H1 (cell line): ENCODE measurements around the gene PPP4R4. TPM values are rescaled to one million over a fixed set of nuclear protein-coding genes. Genes with fewer than 3 reads are reported as not detected.

Source experiments
- CTCF ChIA-PET: fragments of 300-600 bp; sonication (Branson Sonifier 250); formaldehyde crosslinking; loops from one replicate; lab custom pipeline; 2021; ENCODE audit not compliant: partially characterized antibody; lab: Charles Lee
- POLR2A ChIA-PET: fragments of 300-600 bp; sonication (Branson Sonifier 250); formaldehyde crosslinking; loops from one replicate; lab custom pipeline; 2021; ENCODE audit warnings: inconsistent platforms; ENCODE audit not compliant: partially characterized antibody; lab: Charles Lee
- DNase-seq, 2 experiments: peaks; one replicate each; pipeline versions ENCODE4 v3.0.0 to v3.0.0-alpha.2; 2010 to 2022; ENCODE audit warnings: low spot score in 2 of 2, low read depth in 1 of 2, mixed read lengths in 1 of 2
- FAIRE-seq: peaks from 2 replicates; lab custom pipeline; 2011; peaks lifted over from hg19 to GRCh38; lab: Jason Lieb, UNC
- H2AFZ ChIP-seq: 2 replicates; pipeline ENCODE4 v1.8.1; 2012; ENCODE audit warnings: low read length, inconsistent platforms
- H2AK5ac ChIP-seq: 2 replicates; pipeline ENCODE4 v1.6.1; 2013; ENCODE audit warnings: low read depth, low read length
- H2BK120ac ChIP-seq: replicated peaks from 2 replicates; pipeline ENCODE3; 2013; ENCODE audit warnings: low read depth, low read length, inconsistent platforms
- H2BK12ac ChIP-seq: 2 replicates; pipeline ENCODE4 v1.6.1; 2013; ENCODE audit warnings: low read depth, low read length
- H2BK15ac ChIP-seq: 2 replicates; pipeline ENCODE4 v1.6.1; 2013; ENCODE audit warnings: low read length
- H2BK20ac ChIP-seq: 2 replicates; pipeline ENCODE4 v1.6.1; 2013; ENCODE audit warnings: low read length
- H2BK5ac ChIP-seq: 2 replicates; pipeline ENCODE4 v1.6.1; 2013; ENCODE audit warnings: low read depth, low read length
- H3K14ac ChIP-seq: 2 replicates; pipeline ENCODE4 v1.6.1; 2013; ENCODE audit warnings: inconsistent platforms; ENCODE audit not compliant: insufficient read length
- H3K18ac ChIP-seq: 2 replicates; pipeline ENCODE4 v1.6.1; 2013; ENCODE audit warnings: low read length; ENCODE audit errors: extremely low read depth
- H3K23ac ChIP-seq: 2 replicates; pipeline ENCODE4 v1.6.1; 2013; ENCODE audit warnings: inconsistent platforms; ENCODE audit not compliant: insufficient read length
- H3K23me2 ChIP-seq: 2 replicates; pipeline ENCODE4 v1.6.1; 2013; ENCODE audit warnings: low read depth, low read length
- H3K27ac ChIP-seq: 2 replicates; pipeline ENCODE4 v1.6.1; 2011; ENCODE audit warnings: low read depth, low read length, inconsistent platforms
- H3K27me3 ChIP-seq, 4 experiments: replicated peaks in 1 of 4; 1 replicate in 1 of 4; 2 replicates in 3 of 4; pipeline versions ENCODE4 v1.6.1 to v1.8.1; 2011 to 2013; ENCODE audit warnings: low read length in 3 of 4, mild to moderate bottlenecking in 3 of 4, inconsistent platforms in 2 of 4, mixed read lengths in 2 of 4, moderate library complexity in 1 of 4; ENCODE audit not compliant: control insufficient read depth in 3 of 4, insufficient read depth in 3 of 4; ENCODE audit errors: extremely low read depth in 1 of 4
- H3K36me3 ChIP-seq, 4 experiments: 2 replicates each; pipeline versions ENCODE4 v1.6.1 to v1.8.1; 2011 to 2013; ENCODE audit warnings: mild to moderate bottlenecking in 4 of 4, low read length in 3 of 4, moderate library complexity in 2 of 4, control low read depth in 1 of 4, inconsistent platforms in 1 of 4; ENCODE audit not compliant: insufficient read depth in 4 of 4, control insufficient read depth in 2 of 4
- H3K4ac ChIP-seq: replicated peaks from 2 replicates; pipeline ENCODE3; 2013; ENCODE audit warnings: low read length, low read depth, mixed read lengths, inconsistent platforms; ENCODE audit not compliant: insufficient read length
- H3K4me1 ChIP-seq, 4 experiments: replicated peaks in 1 of 4; 1 replicate in 1 of 4; 2 replicates in 3 of 4; pipeline versions ENCODE4 v1.6.1 to v1.8.1; 2011 to 2013; ENCODE audit warnings: low read length in 3 of 4, inconsistent platforms in 2 of 4, mixed read lengths in 1 of 4; ENCODE audit not compliant: insufficient read depth in 4 of 4, control insufficient read depth in 3 of 4
- H3K4me2 ChIP-seq, 2 experiments: 2 replicates each; pipeline versions ENCODE4 v1.6.1 to v1.8.1; 2011 to 2013; ENCODE audit warnings: low read depth in 2 of 2, low read length in 2 of 2, control low read depth in 1 of 2, inconsistent platforms in 1 of 2, mild to moderate bottlenecking in 1 of 2; ENCODE audit not compliant: insufficient read depth in 1 of 2
- H3K4me3 ChIP-seq, 4 experiments: fragments of 200-600, 300-600 bp in 1 of 4; sonication (generic), shearing (Covaris generic), sonication (Bioruptor Twin) in 1 of 4; 2 replicates each; pipeline versions ENCODE4 v1.5.1 to v1.8.1; 2011 to 2016; ENCODE audit warnings: low read length in 4 of 4, low read depth in 3 of 4, control low read depth in 2 of 4, inconsistent platforms in 2 of 4, mild to moderate bottlenecking in 2 of 4, mixed read lengths in 1 of 4, moderate library complexity in 1 of 4; ENCODE audit not compliant: insufficient read depth in 2 of 4; ENCODE audit errors: extremely low read depth in 1 of 4
- H3K56ac ChIP-seq: replicated peaks from 2 replicates; pipeline ENCODE3; 2013; ENCODE audit warnings: low read depth, mild to moderate bottlenecking, mixed read lengths, low read length, inconsistent platforms; ENCODE audit not compliant: insufficient read length
- H3K79me1 ChIP-seq: 2 replicates; pipeline ENCODE4 v1.6.1; 2013; ENCODE audit warnings: low read depth, low read length, control low read depth
- H3K79me2 ChIP-seq, 2 experiments: 2 replicates each; pipeline versions ENCODE4 v1.6.1 to v1.8.1; 2012 to 2013; ENCODE audit warnings: low read length in 2 of 2, mild to moderate bottlenecking in 2 of 2, inconsistent platforms in 1 of 2; ENCODE audit not compliant: insufficient read depth in 2 of 2, control insufficient read depth in 1 of 2
- H3K9ac ChIP-seq, 4 experiments: replicated peaks in 1 of 4; 1 replicate in 1 of 4; 2 replicates in 3 of 4; pipeline versions ENCODE4 v1.6.1 to v1.8.1; 2011 to 2013; ENCODE audit warnings: low read depth in 3 of 4, low read length in 3 of 4, control low read depth in 2 of 4, mild to moderate bottlenecking in 2 of 4, moderate library complexity in 2 of 4, inconsistent platforms in 1 of 4; ENCODE audit errors: extremely low read depth in 1 of 4
- H3K9me3 ChIP-seq, 2 experiments: 2 replicates each; pipeline versions ENCODE4 v1.6.1 to v1.8.1; 2012 to 2013; ENCODE audit warnings: mild to moderate bottlenecking in 2 of 2, moderate library complexity in 2 of 2, control low read depth in 1 of 2, inconsistent platforms in 1 of 2, low read depth in 1 of 2, low read length in 1 of 2, mixed read lengths in 1 of 2; ENCODE audit not compliant: insufficient read depth in 2 of 2
- H4K20me1 ChIP-seq, 2 experiments: replicated peaks in 1 of 2; 2 replicates each; pipeline versions ENCODE3 to v1.8.1; 2011 to 2013; ENCODE audit warnings: inconsistent platforms in 2 of 2, low read length in 2 of 2, mild to moderate bottlenecking in 1 of 2; ENCODE audit not compliant: insufficient read depth in 2 of 2, control insufficient read depth in 1 of 2
- H4K5ac ChIP-seq: 2 replicates; pipeline ENCODE4 v1.6.1; 2013; ENCODE audit warnings: low read length, low read depth, mixed read lengths, inconsistent platforms; ENCODE audit not compliant: insufficient read length
- H4K8ac ChIP-seq: 2 replicates; pipeline ENCODE4 v1.8.0; 2013; ENCODE audit warnings: mild to moderate bottlenecking, moderate library complexity, low read length, inconsistent platforms; ENCODE audit not compliant: insufficient read depth; ENCODE audit errors: extremely low read depth
- H4K91ac ChIP-seq: replicated peaks from 2 replicates; pipeline ENCODE3; 2013; ENCODE audit warnings: low read length, mixed read lengths, inconsistent platforms; ENCODE audit not compliant: insufficient read length
- CBX5 ChIP-seq: fragments of 300-800, 300-1000 bp; sonication (generic); IDR thresholded peaks from 2 replicates; pipeline ENCODE4 v1.7.1; 2016; ENCODE audit warnings: antibody characterized with exemption, low read length, low read depth
- CEBPB ChIP-seq: IDR thresholded peaks from 2 replicates; pipeline ENCODE4 v1.6.1; 2012; ENCODE audit warnings: low read depth, low read length
- CHD1 ChIP-seq: IDR thresholded peaks from 2 replicates; pipeline ENCODE4 v1.6.1; 2012; ENCODE audit warnings: low read depth, low read length, improper control_type of control experiment
- CHD2 ChIP-seq: IDR thresholded peaks from 2 replicates; pipeline ENCODE4 v1.6.1; 2012; ENCODE audit warnings: low read length, improper control_type of control experiment
- EZH2 ChIP-seq: fragments of 200-600 bp; sonication (generic); IDR thresholded peaks from 2 replicates; pipeline ENCODE4 v1.7.1; 2012; ENCODE audit warnings: low read depth, mild to moderate bottlenecking, moderate library complexity, low read length, inconsistent platforms; ENCODE audit not compliant: severe bottlenecking
- GTF2F1 ChIP-seq: IDR thresholded peaks from 2 replicates; pipeline ENCODE4 v1.6.1; 2012; ENCODE audit warnings: low read depth, low read length, improper control_type of control experiment, borderline replicate concordance
- KDM5A ChIP-seq: fragments of 200-600 bp; IDR thresholded peaks from 2 replicates; pipeline ENCODE4 v1.7.1; 2012; ENCODE audit warnings: mild to moderate bottlenecking, low read length, inconsistent platforms, mixed read lengths
- RBBP5 ChIP-seq: IDR thresholded peaks from 2 replicates; pipeline ENCODE4 v1.7.1; 2012; ENCODE audit warnings: low read depth, mild to moderate bottlenecking, inconsistent platforms, low read length, moderate library complexity, borderline replicate concordance
- SAP30 ChIP-seq: fragments of 300-600 bp; sonication (generic); IDR thresholded peaks from 2 replicates; pipeline ENCODE4 v1.7.1; 2012; ENCODE audit warnings: low read length, moderate library complexity, mild to moderate bottlenecking, inconsistent platforms; ENCODE audit not compliant: insufficient read depth, insufficient replicate concordance
- TBP ChIP-seq: IDR thresholded peaks from 2 replicates; pipeline ENCODE4 v1.6.1; 2011; ENCODE audit warnings: low read depth, low read length, improper control_type of control experiment
- YY1 ChIP-seq: IDR thresholded peaks from 2 replicates; pipeline ENCODE4 v1.6.1; 2011; ENCODE audit warnings: low read depth, mild to moderate bottlenecking, low read length
- WGBS, 2 experiments: shearing (Covaris generic) in 1 of 2; methylation state at CpG; one replicate each; pipeline versions ENCODE4 v1.1.6 to v1.1.7; 2013 to 2015; ENCODE audit warnings: low lambda C conversion rate in 2 of 2, mixed read lengths in 2 of 2, inconsistent platforms in 1 of 2, low coverage in 1 of 2, missing lambda C conversion rate in 1 of 2; ENCODE audit not compliant: insufficient replicate concordance in 2 of 2, insufficient coverage in 1 of 2, insufficient read length in 1 of 2; ENCODE audit errors: extremely low coverage in 1 of 2, missing lambda C conversion rate in 1 of 2; 5-methylcytosine and 5-hydroxymethylcytosine counted together
- polyA plus RNA-seq, 7 experiments: library from polyadenylated mRNA; depleted of rRNA in 3 of 7; stranded (reverse) in 5 of 7; unstranded in 2 of 7; fragments of >200 nt in 5 of 7; fragments of 200-250 nt in 2 of 7; gene quantifications; 1 replicate in 5 of 7; 2 replicates in 1 of 7; 4 replicates in 1 of 7; pipeline versions ENCODE4 v1.2.1 to v1.2.3, GENCODE V29; 2011 to 2013; ENCODE audit warnings: missing spikeins in 2 of 7, mixed read lengths in 2 of 7
- total RNA-seq: library from RNA; stranded (reverse); fragmentation: NEBNext Ultra II Directional; extraction: Animal tissue kit (Norgen Biotek cat#: 25700); gene quantifications from 2 replicates; pipeline ENCODE4 v1.2.1, GENCODE V29; 2021
- TF ChIP-seq, protein P1 (sequence below): IDR thresholded peaks from 2 replicates; pipeline ENCODE4 v1.6.1; 2012; ENCODE audit warnings: low read length, inconsistent platforms

PPP4R4 gene
- total and polyA plus RNA-seq, 2 of the 8 experiments (the other 6 are each of a cell fraction or from before 2014, with no cell fraction given): 3.3 to 9.6 TPM

DNA sequence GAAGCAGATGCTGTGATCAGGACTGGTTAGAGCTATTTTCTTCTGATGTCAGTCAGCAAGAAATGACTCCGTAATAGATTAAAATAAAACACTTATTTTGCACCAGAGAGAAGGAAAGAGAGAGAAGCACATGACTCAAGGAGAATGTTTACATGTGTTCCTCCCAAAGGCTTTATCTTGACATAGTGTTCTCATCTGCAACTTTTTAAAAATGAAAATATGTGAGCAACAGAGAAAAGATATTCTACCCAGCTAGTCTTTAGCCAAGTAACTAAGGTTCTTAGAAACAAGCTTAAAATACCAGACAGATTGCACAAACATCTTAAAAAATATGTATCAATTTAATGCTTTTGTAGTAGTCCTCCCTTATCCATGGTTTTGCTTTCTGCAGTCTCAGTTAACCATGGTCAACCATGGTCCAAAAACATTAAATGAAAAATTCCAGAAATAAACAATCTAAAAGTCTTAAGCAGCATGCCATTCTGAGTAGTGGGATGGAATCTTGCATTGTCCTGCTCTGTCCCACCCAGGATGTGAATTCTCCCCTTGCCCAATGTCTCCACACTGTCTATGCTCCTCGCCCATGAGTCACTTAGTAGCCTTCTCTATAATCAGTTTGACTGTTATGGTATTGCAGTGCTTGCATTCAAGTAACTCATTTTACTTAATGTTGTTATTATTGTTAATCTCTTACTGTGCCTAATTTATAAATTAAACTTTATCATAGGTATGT lies 109.0 kb downstream of the PPP4R4 start:
- FAIRE-seq (no peak), DNase-seq (no peak)
- H2BK12ac ChIP-seq: no peak overlapping the region
- H3K4me2 ChIP-seq: no peak overlapping the region
- no peak overlapping the region for H3K23ac ChIP-seq
- H2BK5ac ChIP-seq: no peak overlapping the region
- no peaks in the 10 kb centered on the region; a peak in 1 of 8 replicates for H3K36me3 ChIP-seq
- H4K8ac ChIP-seq: no peak overlapping the region
- H3K9me3 ChIP-seq: no peaks in the 10 kb centered on the region
- ChIA-PET CTCF (interaction anchor here (1.2 to 1.6 kb wide), 2 partner anchors 22 to 151 kb away, joined by 3 to 4 read pairs; no protein-coding TSS in a partner anchor), POLR2A (no interaction called here)
- H2BK20ac ChIP-seq: no peak overlapping the region
- H2BK120ac ChIP-seq: no peak overlapping the region
- H2AK5ac ChIP-seq: no peak overlapping the region
- WGBS, 2 experiments: 89% methylated on average over 2 of the region's 2 CpGs; no CpG with 5 or more reads in 1 of the 2 experiments
- no peak overlapping the region for H3K27ac ChIP-seq
- no peak overlapping the region for H4K5ac ChIP-seq
- no peaks in the 10 kb centered on the region for H3K79me1 ChIP-seq
- no peak overlapping the region for H4K91ac ChIP-seq
- H2BK15ac ChIP-seq: no peak overlapping the region
- H3K23me2 ChIP-seq: no peaks in the 10 kb centered on the region
- H4K20me1 ChIP-seq: no peaks in the 10 kb centered on the region
- no peaks in the 10 kb centered on the region for H3K4me1 ChIP-seq
- no peaks in the 10 kb centered on the region for H3K79me2 ChIP-seq
- no peak overlapping the region for H3K18ac ChIP-seq
- no peaks in the 10 kb centered on the region for H3K27me3 ChIP-seq
- H3K4ac ChIP-seq: no peak overlapping the region
- H3K56ac ChIP-seq: no peak overlapping the region
- H3K9ac ChIP-seq: no peak overlapping the region
- H3K4me3 ChIP-seq: no peak overlapping the region
- no peak overlapping the region for H3K14ac ChIP-seq
- no peak overlapping the region for H2AFZ ChIP-seq
- no peak for TF ChIP-seq KDM5A
- TF ChIP-seq CHD2: no peak
- no peak for TF ChIP-seq CEBPB
- TF ChIP-seq, protein P1, sequence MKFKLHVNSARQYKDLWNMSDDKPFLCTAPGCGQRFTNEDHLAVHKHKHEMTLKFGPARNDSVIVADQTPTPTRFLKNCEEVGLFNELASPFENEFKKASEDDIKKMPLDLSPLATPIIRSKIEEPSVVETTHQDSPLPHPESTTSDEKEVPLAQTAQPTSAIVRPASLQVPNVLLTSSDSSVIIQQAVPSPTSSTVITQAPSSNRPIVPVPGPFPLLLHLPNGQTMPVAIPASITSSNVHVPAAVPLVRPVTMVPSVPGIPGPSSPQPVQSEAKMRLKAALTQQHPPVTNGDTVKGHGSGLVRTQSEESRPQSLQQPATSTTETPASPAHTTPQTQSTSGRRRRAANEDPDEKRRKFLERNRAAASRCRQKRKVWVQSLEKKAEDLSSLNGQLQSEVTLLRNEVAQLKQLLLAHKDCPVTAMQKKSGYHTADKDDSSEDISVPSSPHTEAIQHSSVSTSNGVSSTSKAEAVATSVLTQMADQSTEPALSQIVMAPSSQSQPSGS: no peak
- TF ChIP-seq YY1: no peak
- TF ChIP-seq RBBP5: no peak
- no peak for TF ChIP-seq EZH2
- no peak for TF ChIP-seq CBX5
- no peak for TF ChIP-seq CHD1
- no peak for TF ChIP-seq GTF2F1
- no peak for TF ChIP-seq SAP30
- no peak for TF ChIP-seq TBP
